Sigmoid colon (tissue), 7 donors: ENCODE measurements around the gene ZNF576. TPM values are rescaled to one million over a fixed set of nuclear protein-coding genes. Genes with fewer than 3 reads are reported as not detected.

Source experiments
- DNase-seq: peaks from one replicate; pipeline ENCODE4 v3.0.0-alpha.2; 2019
- H3K27ac ChIP-seq, 4 donors: fragments of 200-600 bp; sonication (generic); one replicate each; pipeline ENCODE4 v1.5.1; 2016 to 2019; ENCODE audit warnings: mild to moderate bottlenecking in 1 of 4
- H3K27me3 ChIP-seq, 3 donors: fragments of 200-600 bp; sonication (generic); one replicate each; pipeline ENCODE4 v1.5.1; 2019; ENCODE audit warnings: mild to moderate bottlenecking in 1 of 3
- H3K36me3 ChIP-seq, 4 donors: fragments of 200-600 bp; sonication (generic); one replicate each; pipeline ENCODE4 v1.5.1; 2016 to 2019
- H3K4me1 ChIP-seq, 4 donors: fragments of 200-600 bp; sonication (generic); one replicate each; pipeline ENCODE4 v1.5.1; 2017 to 2019
- H3K4me3 ChIP-seq, 4 donors: fragments of 200-600 bp; sonication (generic); one replicate each; pipeline ENCODE4 v1.5.1; 2017 to 2019; ENCODE audit warnings: mild to moderate bottlenecking in 2 of 4, moderate library complexity in 1 of 4
- H3K9me3 ChIP-seq, 4 donors: fragments of 200-600 bp in 3 of 4; sonication (generic) in 3 of 4; one replicate each; pipeline versions ENCODE4 v1.5.1 to v1.6.1; 2013 to 2019
- CTCF ChIP-seq, 4 experiments: fragments of 450-650 bp in 3 of 4; fragments of 200-600 bp in 1 of 4; IDR thresholded peaks; one replicate each; pipeline ENCODE4 v1.5.1; 2016 to 2019; ENCODE audit warnings: antibody characterized with exemption in 4 of 4, mild to moderate bottlenecking in 3 of 4, moderate library complexity in 2 of 4
- EP300 ChIP-seq, 4 donors: sonication (generic); formaldehyde crosslinking; IDR thresholded peaks; one replicate each; pipeline ENCODE4 v1.6.1; 2017; ENCODE audit warnings: antibody characterized with exemption in 4 of 4
- POLR2A ChIP-seq, 2 donors: fragments of 450-650 bp; IDR thresholded peaks; one replicate each; pipeline ENCODE4 v1.6.1; 2016; ENCODE audit warnings: antibody characterized with exemption in 2 of 2, mild to moderate bottlenecking in 2 of 2, moderate library complexity in 2 of 2
- POLR2AphosphoS5 ChIP-seq, 4 donors: sonication (generic); formaldehyde crosslinking; IDR thresholded peaks; one replicate each; pipeline ENCODE4 v1.6.1; 2017; ENCODE audit warnings: antibody characterized with exemption in 4 of 4
- WGBS, 2 donors: extraction: QIAGEN DNeasy Blood & Tissue Kit; methylation state at CpG; one replicate each; pipeline ENCODE4 v1.1.7; 2013; 5-methylcytosine and 5-hydroxymethylcytosine counted together
- intact Hi-C: fragments of 100-400 bp; cut with DNase I; formaldehyde crosslinking; loops from one replicate; pipeline ENCODE4 v1.15.1; 2023
- polyA plus RNA-seq, 3 donors: library from polyadenylated mRNA; stranded (reverse); fragments of 200-250 nt; gene quantifications; one replicate each; pipeline ENCODE4 v1.2.3, GENCODE V29; 2013
- total RNA-seq, 4 donors: library from RNA; depleted of rRNA; stranded (reverse); fragments of >200 nt; gene quantifications; one replicate each; pipeline ENCODE4 v1.1.0, GENCODE V29; 2016
- donor health status: healthy with polysubstance abuse.
- donor health status: Bipolar disorder and iron deficiency.
- donor health status: healthy.

Gene ZNF576
- total and polyA plus RNA-seq, 7 donors, result 12.1 to 23.3 (median 16.1) TPM

GRCh38 chr19:43589277-43589676 is 7.1 kb upstream of the ZNF576 start:
- Histone ChIP-seq H3K27me3 (no peaks in the 10 kb centered on the region), H3K4me1 (peaks cover 0 to 16% (median 14%) of the 10 kb centered on the region in 4 donors), H3K9me3 (no peaks in the 10 kb centered on the region), H3K36me3 (peaks cover 16 to 66% (median 32%) of the 10 kb centered on the region in 4 donors), H3K4me3 (no peak overlapping the region), H3K27ac (no peak overlapping the region)
- DNase-seq, result no peak
- no peak for TF ChIP-seq POLR2AphosphoS5 (IDR thresholded peaks at IDR 0.05)
- TF ChIP-seq POLR2A (IDR thresholded peaks at IDR 0.05), result no peak
- no peak for TF ChIP-seq CTCF (IDR thresholded peaks at IDR 0.05)
- no peak for TF ChIP-seq EP300 (IDR thresholded peaks at IDR 0.05)
- intact Hi-C loops, result no loop called here
- 89 to 93% methylated on average over 5 of the region's 5 CpGs for WGBS, 2 donors

- 67 to 88% methylated on average over 6 of the region's 6 CpGs for WGBS, 2 donors
- DNase-seq, result no peak
- TF ChIP-seq EP300 (IDR thresholded peaks at IDR 0.05), result no peak
- no peak for TF ChIP-seq CTCF (IDR thresholded peaks at IDR 0.05)
- no peak for TF ChIP-seq POLR2AphosphoS5 (IDR thresholded peaks at IDR 0.05)
- TF ChIP-seq POLR2A (IDR thresholded peaks at IDR 0.05), result no peak
- H3K4me1 ChIP-seq, result peaks cover 0 to 20% (median 18%) of the 10 kb centered on the region in 4 donors
- no peak overlapping the region for H3K4me3 ChIP-seq
- peaks cover 16 to 67% (median 32%) of the 10 kb centered on the region in 4 donors for H3K36me3 ChIP-seq
- intact Hi-C loops, result no loop called here
- no peak overlapping the region for H3K27ac ChIP-seq
- no peaks in the 10 kb centered on the region for H3K9me3 ChIP-seq
- H3K27me3 ChIP-seq, result no peaks in the 10 kb centered on the region
Measured at GRCh38 chr19:43589678-43590077, 6.7 kb upstream of the ZNF576 start.

- intact Hi-C loops, result no loop called here
- H3K27me3 ChIP-seq, result no peaks in the 10 kb centered on the region
- no peaks in the 10 kb centered on the region for H3K9me3 ChIP-seq
- no peak for DNase-seq
- WGBS, 2 donors, result 97% methylated on average over 63 of the region's 63 CpGs
- peaks cover 16 to 59% (median 28%) of the 10 kb centered on the region in 4 donors for H3K36me3 ChIP-seq
- TF ChIP-seq POLR2A (IDR thresholded peaks at IDR 0.05) (no peak), CTCF (IDR thresholded peaks at IDR 0.05) (no peak), POLR2AphosphoS5 (IDR thresholded peaks at IDR 0.05) (no peak), EP300 (IDR thresholded peaks at IDR 0.05) (no peak)
- no peak overlapping the region for H3K27ac ChIP-seq
- no peak overlapping the region for H3K4me3 ChIP-seq
- peaks cover 0 to 36% (median 28%) of the 10 kb centered on the region in 4 donors for H3K4me1 ChIP-seq
Measured at GRCh38 chr19:43591904-43592772, 4.3 kb upstream of the ZNF576 start.

- Histone ChIP-seq H3K27me3 (no peaks in the 10 kb centered on the region), H3K9me3 (no peaks in the 10 kb centered on the region), H3K4me3 (no peak overlapping the region), H3K36me3 (peaks cover 16 to 59% (median 28%) of the 10 kb centered on the region in 4 donors), H3K27ac (no peak overlapping the region), H3K4me1 (peaks cover 0 to 43% (median 35%) of the 10 kb centered on the region in 4 donors)
- intact Hi-C loops, result no loop called here
- TF ChIP-seq CTCF (IDR thresholded peaks at IDR 0.05) (no peak), POLR2AphosphoS5 (IDR thresholded peaks at IDR 0.05) (no peak), POLR2A (IDR thresholded peaks at IDR 0.05) (no peak), EP300 (IDR thresholded peaks at IDR 0.05) (no peak)
- WGBS, 2 donors, result 96% methylated on average over 37 of the region's 37 CpGs
- no peak for DNase-seq
Measured at GRCh38 chr19:43592800-43593350, 3.5 kb upstream of the ZNF576 start.
